Left ventricle myocardium inferior (tissue), 1 donor: Measurements from ENCODE around the gene STK32C. TPM values are rescaled to one million over a fixed set of nuclear protein-coding genes. Genes with fewer than 3 reads are reported as not detected.

ENCODE experiments used
- DNase-seq: peaks from one replicate; pipeline ENCODE4 v3.0.0-alpha.2; 2020
- H3K27ac ChIP-seq: fragments of 200-600 bp; replicated peaks from 2 replicates; pipeline ENCODE4 v1.8.0; 2021
- H3K27me3 ChIP-seq: fragments of 200-600 bp; 2 replicates; pipeline ENCODE4 v1.8.0; 2021; ENCODE audit warnings: low read depth
- H3K36me3 ChIP-seq: fragments of 200-600 bp; 2 replicates; pipeline ENCODE4 v1.8.0; 2021
- H3K4me1 ChIP-seq: fragments of 200-600 bp; 2 replicates; pipeline ENCODE4 v1.8.0; 2021
- H3K4me3 ChIP-seq: fragments of 200-600 bp; 2 replicates; pipeline ENCODE4 v1.8.0; 2021; ENCODE audit warnings: mild to moderate bottlenecking, moderate library complexity
- H3K9me3 ChIP-seq: fragments of 200-600 bp; replicated peaks from 2 replicates; pipeline ENCODE4 v1.8.0; 2021
- intact Hi-C: fragments of 100-400 bp; cut with micrococcal nuclease; formaldehyde crosslinking; loops from one replicate; pipeline ENCODE4 v1.11.0; 2022
- total RNA-seq: library from RNA; stranded (reverse); fragmentation: NEBNext Ultra II Directional; extraction: Animal tissue kit (Norgen Biotek cat#: 25700); gene quantifications from one replicate; pipeline ENCODE4 v1.2.1, GENCODE V29; 2021
- TF ChIP-seq, protein P1 (sequence below): fragments of 200-600 bp; IDR thresholded peaks from 2 replicates; pipeline ENCODE4 v1.8.0; 2021; ENCODE audit warnings: antibody characterized with exemption, mild to moderate bottlenecking, borderline replicate concordance
- donor health status: DM: no; HTN: yes; CAD: no; lungs with severe emphysema.

Gene STK32C
- total RNA-seq, 1 donor from 2014 or later, result 4.4 TPM

GRCh38 chr10:132205650-132206376 lies 101.9 kb downstream of the STK32C start:
- Histone ChIP-seq H3K4me3 (no peak overlapping the region), H3K4me1 (peaks cover 22% of the 10 kb centered on the region), H3K27me3 (no peaks in the 10 kb centered on the region), H3K27ac (peak overlapping the region; percentile 73), H3K9me3 (no peaks in the 10 kb centered on the region), H3K36me3 (peaks cover 25% of the 10 kb centered on the region)
- no peak for DNase-seq
- intact Hi-C loops, result no loop called here
- TF ChIP-seq, protein P1, sequence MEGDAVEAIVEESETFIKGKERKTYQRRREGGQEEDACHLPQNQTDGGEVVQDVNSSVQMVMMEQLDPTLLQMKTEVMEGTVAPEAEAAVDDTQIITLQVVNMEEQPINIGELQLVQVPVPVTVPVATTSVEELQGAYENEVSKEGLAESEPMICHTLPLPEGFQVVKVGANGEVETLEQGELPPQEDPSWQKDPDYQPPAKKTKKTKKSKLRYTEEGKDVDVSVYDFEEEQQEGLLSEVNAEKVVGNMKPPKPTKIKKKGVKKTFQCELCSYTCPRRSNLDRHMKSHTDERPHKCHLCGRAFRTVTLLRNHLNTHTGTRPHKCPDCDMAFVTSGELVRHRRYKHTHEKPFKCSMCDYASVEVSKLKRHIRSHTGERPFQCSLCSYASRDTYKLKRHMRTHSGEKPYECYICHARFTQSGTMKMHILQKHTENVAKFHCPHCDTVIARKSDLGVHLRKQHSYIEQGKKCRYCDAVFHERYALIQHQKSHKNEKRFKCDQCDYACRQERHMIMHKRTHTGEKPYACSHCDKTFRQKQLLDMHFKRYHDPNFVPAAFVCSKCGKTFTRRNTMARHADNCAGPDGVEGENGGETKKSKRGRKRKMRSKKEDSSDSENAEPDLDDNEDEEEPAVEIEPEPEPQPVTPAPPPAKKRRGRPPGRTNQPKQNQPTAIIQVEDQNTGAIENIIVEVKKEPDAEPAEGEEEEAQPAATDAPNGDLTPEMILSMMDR, result no peak

DNA sequence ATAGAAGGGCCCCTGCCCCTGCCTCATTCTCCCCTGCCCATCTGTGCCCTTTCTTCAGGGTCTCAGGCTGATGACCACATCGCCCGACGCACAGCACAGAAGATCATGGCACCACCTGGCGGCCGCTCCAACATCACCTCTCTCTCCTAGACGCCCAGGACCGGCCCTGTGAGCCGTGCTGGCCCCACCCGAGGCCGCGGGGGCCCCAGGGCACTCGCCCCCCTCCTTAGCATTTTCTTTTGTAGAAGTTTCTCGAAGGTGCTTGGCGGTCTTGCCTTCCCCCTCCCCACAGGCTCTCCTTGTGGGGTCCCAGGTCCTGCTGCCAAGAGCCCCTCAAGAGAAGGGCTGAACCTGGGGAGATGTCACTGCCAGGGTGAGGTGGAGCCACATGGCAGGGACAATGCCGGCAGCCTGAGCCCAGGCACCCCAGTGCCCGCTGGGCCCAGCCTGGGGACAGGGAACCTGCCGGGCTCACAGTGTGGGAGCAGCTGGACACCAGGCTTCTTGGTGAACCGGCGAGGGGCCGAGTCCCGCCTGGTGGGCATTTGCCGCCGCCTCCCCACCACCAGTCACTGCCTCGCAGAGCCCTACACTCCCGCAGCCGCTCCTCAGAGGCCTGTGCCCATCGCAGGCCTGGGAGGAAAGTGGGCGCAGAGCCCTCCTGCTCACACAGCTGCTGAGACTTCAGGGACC lies 102.8 kb downstream of the STK32C start:
- Histone ChIP-seq H3K4me3 (no peak overlapping the region), H3K36me3 (peaks cover 29% of the 10 kb centered on the region), H3K4me1 (peaks cover 22% of the 10 kb centered on the region), H3K27ac (no peak overlapping the region), H3K9me3 (no peaks in the 10 kb centered on the region), H3K27me3 (no peaks in the 10 kb centered on the region)
- intact Hi-C loops, result no loop called here
- DNase-seq, result no peak
- TF ChIP-seq, protein P1, result no peak

GRCh38 chr10:132204078-132204780 lies 103.5 kb downstream of the STK32C start:
- Histone ChIP-seq H3K4me1 (peaks cover 21% of the 10 kb centered on the region), H3K27me3 (no peaks in the 10 kb centered on the region), H3K27ac (no peak overlapping the region), H3K4me3 (no peak overlapping the region), H3K36me3 (peaks cover 29% of the 10 kb centered on the region), H3K9me3 (no peaks in the 10 kb centered on the region)
- no peak for DNase-seq
- TF ChIP-seq, protein P1, result no peak
- intact Hi-C loops, result no loop called here

DNA sequence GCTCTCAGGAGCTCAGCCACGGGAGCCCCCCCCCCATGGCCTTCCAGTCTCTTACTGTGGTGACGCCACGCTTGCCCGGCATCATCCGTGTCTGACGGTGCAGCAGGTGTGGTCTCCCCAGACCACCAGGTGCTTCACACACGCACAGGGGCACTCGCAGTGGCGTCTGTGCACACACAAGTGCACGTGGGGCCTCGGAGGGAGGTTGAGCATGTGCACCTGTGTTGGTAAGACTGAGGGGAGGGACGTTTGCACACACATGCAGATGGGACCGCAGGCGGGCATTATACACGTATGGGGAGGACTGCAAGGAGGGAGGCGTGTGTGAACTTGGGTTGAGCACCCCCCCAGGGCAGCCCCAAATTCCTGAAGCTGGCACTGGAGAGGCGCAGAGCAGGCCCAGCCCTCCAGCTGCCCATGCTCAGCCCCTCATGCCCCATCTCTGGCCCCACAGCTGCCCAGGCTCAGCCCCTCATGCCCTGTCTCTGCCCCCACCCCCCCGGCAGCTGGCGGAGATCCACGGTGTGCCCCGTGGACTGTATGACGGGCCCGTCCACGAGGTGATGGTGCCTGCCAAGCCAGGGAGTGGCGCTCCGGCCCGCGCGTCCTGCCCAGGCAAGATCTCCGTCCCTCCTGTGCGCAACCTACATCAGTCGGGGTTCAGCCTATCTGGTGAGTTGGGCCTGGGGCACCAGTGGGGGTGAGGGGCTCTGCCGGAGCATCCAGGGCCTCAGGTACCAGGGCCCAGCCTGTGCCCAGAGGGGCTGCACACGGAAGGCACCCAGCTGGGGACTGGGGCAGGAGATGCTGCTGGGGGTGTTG lies 104.3 kb downstream of the STK32C start:
- H3K4me3 ChIP-seq, result no peak overlapping the region
- intact Hi-C loops, result no loop called here
- peaks cover 13% of the 10 kb centered on the region for H3K4me1 ChIP-seq
- H3K27me3 ChIP-seq, result no peaks in the 10 kb centered on the region
- H3K27ac ChIP-seq, result no peak overlapping the region
- no peaks in the 10 kb centered on the region for H3K9me3 ChIP-seq
- DNase-seq, result no peak
- TF ChIP-seq, protein P1, result no peak
- H3K36me3 ChIP-seq, result peaks cover 29% of the 10 kb centered on the region
